Measurements from ENCODE around the gene IL12RB1.

DNA sequence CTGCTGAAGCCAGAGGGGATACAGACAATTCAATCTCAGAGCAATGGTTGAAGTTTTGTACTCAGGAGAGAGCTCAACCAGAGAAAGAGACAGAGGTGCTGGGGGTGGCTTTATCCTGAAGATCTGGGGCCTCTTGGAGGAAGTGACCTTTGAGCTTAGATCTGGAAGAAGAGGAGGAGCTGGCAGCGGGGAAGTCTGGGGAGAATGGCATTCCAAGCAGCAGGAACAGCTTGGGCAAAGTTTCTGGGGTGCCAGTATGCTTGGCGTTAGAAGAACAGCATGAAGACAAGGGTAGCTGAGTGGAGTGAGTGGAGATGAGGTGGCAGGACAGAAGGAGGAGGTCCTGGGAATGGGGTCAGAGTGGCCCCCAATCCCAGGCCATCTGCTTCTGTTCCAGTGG lies 22.2 kb upstream of the IL12RB1 start:
- TF ChIP-seq POLR2A (IDR thresholded peaks at IDR 0.05; ENCODE audit: low read depth, low read length) (no peak), POLR2AphosphoS5 (IDR thresholded peaks at IDR 0.05; ENCODE audit: low read depth, low read length) (no peak)

All from GM12891 (cell line).